SU-DHL-6 (cell line): ENCODE measurements around the gene CRIM1.

Experiments
- H2AFZ ChIP-seq: fragments of 200-600 bp; sonication (generic); 2 replicates; pipeline ENCODE4 v1.6.1; 2014; ENCODE audit warnings: low read depth, mild to moderate bottlenecking, moderate library complexity, mixed read lengths, antibody characterized with exemption, low read length; ENCODE audit not compliant: severe bottlenecking
- H3F3A ChIP-seq: fragments of 200-600 bp; shearing (Covaris generic); 2 replicates; pipeline ENCODE4 v1.6.0; 2016; ENCODE audit warnings: antibody characterized with exemption, mild to moderate bottlenecking; ENCODE audit not compliant: insufficient read depth
- H3K27ac ChIP-seq: fragments of 200-600 bp; sonication (generic); 2 replicates; pipeline ENCODE4 v1.5.1; 2016; ENCODE audit warnings: low read depth, mild to moderate bottlenecking, low read length, moderate library complexity, mixed read lengths
- H3K27me3 ChIP-seq: fragments of 200-600 bp; sonication (generic), shearing (Covaris generic); 2 replicates; pipeline ENCODE4 v1.6.0; 2014; ENCODE audit warnings: mild to moderate bottlenecking, low read length
- H3K36me3 ChIP-seq: fragments of 200-600 bp; sonication (generic); 2 replicates; pipeline ENCODE4 v1.6.1; 2014; ENCODE audit warnings: mild to moderate bottlenecking, low read length, mixed read lengths
- H3K4me2 ChIP-seq: fragments of 300-600, 200-600 bp; shearing (Covaris generic), sonication (generic); 2 replicates; pipeline ENCODE4 v1.6.0; 2014; ENCODE audit warnings: low read length, low read depth, mild to moderate bottlenecking; ENCODE audit not compliant: poor library complexity, severe bottlenecking
- H3K4me3 ChIP-seq: fragments of 200-600 bp; sonication (generic); 2 replicates; pipeline ENCODE4 v1.5.1; 2014; ENCODE audit warnings: antibody characterized with exemption, low read length, mild to moderate bottlenecking, mixed read lengths; ENCODE audit not compliant: insufficient read depth, poor library complexity, severe bottlenecking
- H3K79me2 ChIP-seq: fragments of 200-600 bp; sonication (generic); 2 replicates; pipeline ENCODE4 v1.6.1; 2014; ENCODE audit warnings: mild to moderate bottlenecking, low read length, moderate library complexity; ENCODE audit not compliant: insufficient read depth
- H3K9ac ChIP-seq: fragments of 200-600 bp; sonication (generic); 2 replicates; pipeline ENCODE4 v1.7.0; 2014; ENCODE audit warnings: mild to moderate bottlenecking, low read length
- H3K9me2 ChIP-seq: fragments of 200-600 bp; sonication (generic); replicated peaks from 2 replicates; pipeline ENCODE4 v1.6.1; 2014; ENCODE audit warnings: low read length; ENCODE audit not compliant: insufficient read depth
- H3K9me3 ChIP-seq: fragments of 200-600 bp; sonication (generic); 2 replicates; pipeline ENCODE4 v1.6.1; 2014; ENCODE audit warnings: low read length, mixed read lengths; ENCODE audit not compliant: insufficient read depth
- H4K20me1 ChIP-seq: fragments of 200-600 bp; sonication (generic); 2 replicates; pipeline ENCODE4 v1.6.1; 2014; ENCODE audit warnings: low read depth, mild to moderate bottlenecking, antibody characterized with exemption, low read length, moderate library complexity, mixed read lengths
- EZH2phosphoT487 ChIP-seq: fragments of 200-600 bp; sonication (generic), shearing (Covaris generic); conservative IDR thresholded peaks from 2 replicates; pipeline ENCODE4 v1.6.1; 2018; ENCODE audit warnings: mild to moderate bottlenecking, antibody characterized with exemption, low read length, moderate library complexity, mixed read lengths
- TF ChIP-seq, protein P1 (sequence below): fragments of 200-600 bp; sonication (generic); IDR thresholded peaks from one replicate; pipeline ENCODE4 v1.5.1; 2017; ENCODE audit warnings: antibody characterized with exemption, mild to moderate bottlenecking, low read length, moderate library complexity; ENCODE audit not compliant: insufficient read depth, poor library complexity, severe bottlenecking

Gene CRIM1

DNA sequence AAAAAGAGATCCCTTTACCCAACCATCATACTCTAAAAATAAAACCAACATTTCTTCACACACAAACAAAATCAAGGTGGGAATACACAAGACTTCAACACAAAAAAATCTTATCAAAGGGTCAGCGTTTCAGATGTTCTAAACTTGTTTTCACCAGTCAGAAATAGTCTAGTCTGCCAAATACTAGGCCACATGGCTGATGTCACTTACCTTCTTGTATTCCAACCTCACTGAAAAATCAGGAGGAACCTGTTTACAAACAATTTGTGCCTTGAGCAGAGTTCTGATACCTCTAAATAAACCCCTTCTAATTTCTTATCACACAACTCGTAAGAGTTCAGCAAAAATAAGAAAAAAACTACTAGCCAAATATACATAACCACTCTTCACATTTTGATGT is 222.3 kb downstream of the CRIM1 start:
- Histone ChIP-seq H3K36me3 (peaks cover 14% of the 10 kb centered on the region; the same call in 1 of the 2 replicates), H2AFZ (no peak overlapping the region), H3K79me2 (no peaks in the 10 kb centered on the region), H3F3A (no peaks in the 10 kb centered on the region), H3K4me3 (no peak overlapping the region), H4K20me1 (no peaks in the 10 kb centered on the region), H3K27me3 (no peaks in the 10 kb centered on the region), H3K9ac (no peak overlapping the region), H3K9me2 (no peaks in the 10 kb centered on the region), H3K4me2 (no peak overlapping the region), H3K27ac (no peak overlapping the region), H3K9me3 (no peaks in the 10 kb centered on the region)
- TF ChIP-seq, protein P1, sequence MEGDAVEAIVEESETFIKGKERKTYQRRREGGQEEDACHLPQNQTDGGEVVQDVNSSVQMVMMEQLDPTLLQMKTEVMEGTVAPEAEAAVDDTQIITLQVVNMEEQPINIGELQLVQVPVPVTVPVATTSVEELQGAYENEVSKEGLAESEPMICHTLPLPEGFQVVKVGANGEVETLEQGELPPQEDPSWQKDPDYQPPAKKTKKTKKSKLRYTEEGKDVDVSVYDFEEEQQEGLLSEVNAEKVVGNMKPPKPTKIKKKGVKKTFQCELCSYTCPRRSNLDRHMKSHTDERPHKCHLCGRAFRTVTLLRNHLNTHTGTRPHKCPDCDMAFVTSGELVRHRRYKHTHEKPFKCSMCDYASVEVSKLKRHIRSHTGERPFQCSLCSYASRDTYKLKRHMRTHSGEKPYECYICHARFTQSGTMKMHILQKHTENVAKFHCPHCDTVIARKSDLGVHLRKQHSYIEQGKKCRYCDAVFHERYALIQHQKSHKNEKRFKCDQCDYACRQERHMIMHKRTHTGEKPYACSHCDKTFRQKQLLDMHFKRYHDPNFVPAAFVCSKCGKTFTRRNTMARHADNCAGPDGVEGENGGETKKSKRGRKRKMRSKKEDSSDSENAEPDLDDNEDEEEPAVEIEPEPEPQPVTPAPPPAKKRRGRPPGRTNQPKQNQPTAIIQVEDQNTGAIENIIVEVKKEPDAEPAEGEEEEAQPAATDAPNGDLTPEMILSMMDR, result no peak
- TF ChIP-seq EZH2phosphoT487, result no peak

DNA sequence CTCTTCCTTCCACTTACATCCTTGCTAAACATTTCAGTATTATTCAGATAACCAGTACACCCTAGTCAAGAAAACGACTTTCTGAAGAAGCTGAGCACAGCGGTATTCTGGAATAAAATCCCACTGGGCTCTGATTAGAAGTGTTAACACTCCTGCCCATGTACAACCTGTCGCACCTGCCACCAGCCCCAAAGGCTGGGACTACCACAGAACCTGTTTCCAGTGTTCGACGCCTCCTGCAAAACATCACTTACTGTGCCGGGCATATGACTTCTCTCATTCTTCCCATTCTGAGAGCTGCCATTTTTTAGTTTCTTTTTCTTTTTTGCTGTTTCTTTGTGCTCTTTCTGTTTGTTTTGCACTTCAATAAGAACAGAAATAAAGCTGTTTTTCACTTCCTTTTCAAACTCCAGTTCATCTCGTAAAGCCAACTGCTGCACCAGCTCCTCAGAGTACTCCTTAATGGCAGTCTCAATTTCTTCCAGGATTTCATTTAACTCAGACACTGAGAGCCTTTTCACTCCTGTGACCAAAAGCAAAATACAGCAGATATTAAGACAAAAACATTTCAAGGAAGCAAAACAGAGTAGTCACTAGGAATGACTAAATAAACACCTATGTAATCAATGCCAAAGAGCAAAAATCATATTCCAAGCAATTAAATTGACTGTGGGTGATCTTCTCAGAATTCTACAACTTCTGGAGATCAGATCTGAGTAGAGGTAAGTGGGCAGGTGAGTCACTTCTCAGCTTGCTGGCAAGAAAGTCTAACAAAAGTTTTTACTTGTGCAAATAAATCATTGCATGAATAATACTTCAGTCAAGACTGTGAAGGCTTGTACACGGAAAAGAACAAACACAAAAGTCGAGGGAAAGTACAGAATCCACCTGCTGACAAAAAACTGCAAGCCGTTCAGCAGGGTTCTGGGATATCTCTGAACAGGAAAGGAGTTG is 223.0 kb downstream of the CRIM1 start:
- H3K9me2 ChIP-seq, result no peaks in the 10 kb centered on the region
- no peaks in the 10 kb centered on the region for H3K9me3 ChIP-seq
- H3K36me3 ChIP-seq, result peaks cover 14% of the 10 kb centered on the region; the same call in 1 of the 2 replicates
- no peaks in the 10 kb centered on the region for H3K79me2 ChIP-seq
- no peaks in the 10 kb centered on the region for H3F3A ChIP-seq
- H3K27me3 ChIP-seq, result no peaks in the 10 kb centered on the region
- H4K20me1 ChIP-seq, result no peaks in the 10 kb centered on the region
- no peak for TF ChIP-seq EZH2phosphoT487
- no peak overlapping the region for H3K4me2 ChIP-seq
- no peak overlapping the region for H3K4me3 ChIP-seq
- no peak overlapping the region for H3K27ac ChIP-seq
- H2AFZ ChIP-seq, result no peak overlapping the region
- H3K9ac ChIP-seq, result no peak overlapping the region

DNA sequence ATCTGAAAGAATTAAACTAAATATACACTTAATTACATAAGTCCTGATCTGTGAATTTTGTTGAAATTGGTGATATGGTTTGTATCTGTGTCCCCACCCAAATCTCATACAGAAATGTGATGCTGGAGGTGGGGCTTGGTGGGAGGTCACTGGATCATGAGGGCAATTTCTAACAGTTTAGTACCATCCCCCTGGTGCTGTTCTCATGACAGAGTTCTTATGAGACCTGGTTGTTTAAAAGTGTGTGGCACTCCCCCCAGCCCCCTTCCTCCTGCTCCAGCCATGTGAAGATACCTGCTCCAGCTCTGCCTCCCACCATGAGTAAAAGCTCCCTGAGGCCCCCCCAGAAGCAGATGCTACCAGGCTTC is 223.7 kb downstream of the CRIM1 start:
- Histone ChIP-seq H3K79me2 (no peaks in the 10 kb centered on the region), H3K36me3 (peaks cover 12% of the 10 kb centered on the region; the same call in 1 of the 2 replicates), H4K20me1 (no peaks in the 10 kb centered on the region), H3K9ac (no peak overlapping the region), H3K9me2 (no peaks in the 10 kb centered on the region), H3F3A (no peaks in the 10 kb centered on the region), H3K4me3 (no peak overlapping the region), H3K27me3 (no peaks in the 10 kb centered on the region), H2AFZ (no peak overlapping the region), H3K4me2 (no peak overlapping the region), H3K27ac (no peak overlapping the region), H3K9me3 (no peaks in the 10 kb centered on the region)
- TF ChIP-seq, protein P1, result no peak
- TF ChIP-seq EZH2phosphoT487, result no peak

DNA sequence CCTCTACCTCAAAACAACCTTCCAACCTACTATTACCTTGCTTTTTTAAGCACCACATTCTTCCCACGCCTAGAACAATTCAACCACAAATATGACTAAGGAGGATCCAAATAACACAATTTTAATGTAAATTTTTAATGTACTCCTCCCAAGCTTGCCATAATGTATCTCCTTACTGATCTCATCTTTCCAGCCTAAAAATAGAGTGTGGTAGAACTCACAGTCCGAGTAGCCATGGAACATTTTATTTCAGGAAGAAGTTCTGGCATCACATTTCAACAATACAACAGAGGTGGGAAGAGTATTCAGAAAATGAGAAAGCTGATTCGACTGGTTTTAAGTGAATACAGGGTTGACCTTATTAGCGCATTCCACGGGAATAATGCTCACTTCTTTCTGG is 227.0 kb downstream of the CRIM1 start:
- Histone ChIP-seq H3K9me3 (no peaks in the 10 kb centered on the region), H3K9ac (no peak overlapping the region), H3K79me2 (no peaks in the 10 kb centered on the region), H2AFZ (no peak overlapping the region), H3F3A (no peaks in the 10 kb centered on the region), H3K27me3 (no peaks in the 10 kb centered on the region), H3K36me3 (peaks cover 8% of the 10 kb centered on the region; the same call in 1 of the 2 replicates), H3K4me3 (no peak overlapping the region), H3K9me2 (no peaks in the 10 kb centered on the region), H4K20me1 (no peaks in the 10 kb centered on the region; the same call in 1 of the 2 replicates), H3K4me2 (no peak overlapping the region), H3K27ac (no peak overlapping the region)
- TF ChIP-seq, protein P1, result no peak
- TF ChIP-seq EZH2phosphoT487, result no peak
